HepG2 (cell line): ENCODE measurements around the gene EIF4E. TPM values are rescaled to one million over a fixed set of nuclear protein-coding genes. Genes with fewer than 3 reads are reported as not detected.
A peak's percentile ranks its signal among the peaks of the same experiment; 100 is the strongest.

Experiments
- GATAD2A ChIP-seq: IDR thresholded peaks from 2 replicates; pipeline ENCODE4 v1.6.1; 2016
- HCFC1 ChIP-seq: fragments of 150-350 bp; IDR thresholded peaks from 2 replicates; pipeline ENCODE4 v1.6.1; 2014; ENCODE audit warnings: low read depth, low read length
- HMGA1 ChIP-seq: sonication (generic); formaldehyde crosslinking; conservative IDR thresholded peaks from 2 replicates; pipeline ENCODE4 v1.4.0; 2020; ENCODE audit warnings: missing genetic modification reagents
- KDM2A ChIP-seq: sonication (generic); formaldehyde crosslinking; IDR thresholded peaks from 2 replicates; pipeline ENCODE4 v1.4.0; 2020; ENCODE audit warnings: low read depth, missing genetic modification reagents, borderline replicate concordance
- KDM3A ChIP-seq: IDR thresholded peaks from 2 replicates; pipeline ENCODE4 v1.6.1; 2018; ENCODE audit warnings: low read depth, missing compliant biosample characterization
- KDM4B ChIP-seq: sonication (generic); formaldehyde crosslinking; IDR thresholded peaks from 2 replicates; pipeline ENCODE4 v1.4.0; 2020; ENCODE audit warnings: missing genetic modification reagents
- MAX ChIP-seq: IDR thresholded peaks from 2 replicates; pipeline ENCODE4 v1.6.1; 2012; ENCODE audit warnings: inconsistent platforms
- NR2F2 ChIP-seq: IDR thresholded peaks from 2 replicates; pipeline ENCODE4 v1.6.1; 2012; ENCODE audit warnings: low read depth, inconsistent platforms, borderline replicate concordance
- PCBP2 ChIP-seq: fragments of 200-400 bp; formaldehyde crosslinking; optimal IDR thresholded peaks from 2 replicates; pipeline ENCODE3; 2018; ENCODE audit warnings: low read length, low read depth; ENCODE audit not compliant: poor library complexity, severe bottlenecking
- SIX4 ChIP-seq: sonication (generic); formaldehyde crosslinking; IDR thresholded peaks from 2 replicates; pipeline ENCODE4 v1.4.0; 2020; ENCODE audit warnings: missing genetic modification reagents
- SRSF1 ChIP-seq: fragments of 200-400 bp; formaldehyde crosslinking; optimal IDR thresholded peaks from 2 replicates; pipeline ENCODE3; 2017; ENCODE audit warnings: mild to moderate bottlenecking, low read depth, low read length, moderate library complexity
- SRY ChIP-seq: sonication (generic); formaldehyde crosslinking; IDR thresholded peaks from 2 replicates; pipeline ENCODE4 v1.8.0; 2022; ENCODE audit warnings: mild to moderate bottlenecking, missing genetic modification reagents
- ZC3H13 ChIP-seq: sonication (generic); formaldehyde crosslinking; IDR thresholded peaks from 2 replicates; pipeline ENCODE4 v1.8.1; 2023; ENCODE audit warnings: mild to moderate bottlenecking, missing genetic modification reagents, moderate library complexity
- ZNF431 ChIP-seq: sonication (generic); formaldehyde crosslinking; IDR thresholded peaks from 2 replicates; pipeline ENCODE4 v1.9.0; 2022; ENCODE audit warnings: missing genetic modification reagents, low read depth, mild to moderate bottlenecking, borderline replicate concordance
- ZXDC ChIP-seq: sonication (generic); formaldehyde crosslinking; IDR thresholded peaks from 2 replicates; pipeline ENCODE4 v1.5.0; 2020; ENCODE audit warnings: mild to moderate bottlenecking, missing genetic modification reagents
- polyA plus RNA-seq, 8 experiments: library from polyadenylated mRNA; depleted of rRNA in 3 of 8; stranded (reverse) in 7 of 8; unstranded in 1 of 8; fragments of >200 nt; fragmentation: Illumina TruSeq in 4 of 8; extraction: Trizol in 4 of 8; gene quantifications; 2 replicates each; pipeline versions ENCODE4 v1.2.1 to v1.2.3, GENCODE V29; 2011 to 2016; ENCODE audit warnings: low read depth in 4 of 8, missing spikeins in 1 of 8, mixed read lengths in 1 of 8; ENCODE audit not compliant: insufficient read depth in 1 of 8
- total RNA-seq, 5 experiments: library from RNA; depleted of rRNA; stranded (reverse); fragments of >200 nt; fragmentation: Illumina TruSeq; extraction: Trizol; gene quantifications; 2 replicates each; pipeline ENCODE4 v1.2.3, GENCODE V29; 2016; ENCODE audit warnings: low read depth in 1 of 5
- TF ChIP-seq, protein P1 (sequence below): sonication (generic); formaldehyde crosslinking; IDR thresholded peaks from 2 replicates; pipeline ENCODE4 v1.5.0; 2020; ENCODE audit warnings: mild to moderate bottlenecking, missing genetic modification reagents
- TF ChIP-seq, protein P2 (sequence below): sonication (generic); formaldehyde crosslinking; IDR thresholded peaks from one replicate; pipeline ENCODE4 v1.5.1; 2020; ENCODE audit warnings: mild to moderate bottlenecking, missing genetic modification reagents; ENCODE audit errors: not compliant biosample characterization

EIF4E gene
- total and polyA plus RNA-seq, 2 of the 13 experiments (the other 11 are each of a cell fraction or from before 2014, with no cell fraction given), result 50.8 to 194 TPM

GRCh38 chr4:98928131-98928504, 815 bp downstream of the EIF4E start (continued):
- TF ChIP-seq, protein P1, sequence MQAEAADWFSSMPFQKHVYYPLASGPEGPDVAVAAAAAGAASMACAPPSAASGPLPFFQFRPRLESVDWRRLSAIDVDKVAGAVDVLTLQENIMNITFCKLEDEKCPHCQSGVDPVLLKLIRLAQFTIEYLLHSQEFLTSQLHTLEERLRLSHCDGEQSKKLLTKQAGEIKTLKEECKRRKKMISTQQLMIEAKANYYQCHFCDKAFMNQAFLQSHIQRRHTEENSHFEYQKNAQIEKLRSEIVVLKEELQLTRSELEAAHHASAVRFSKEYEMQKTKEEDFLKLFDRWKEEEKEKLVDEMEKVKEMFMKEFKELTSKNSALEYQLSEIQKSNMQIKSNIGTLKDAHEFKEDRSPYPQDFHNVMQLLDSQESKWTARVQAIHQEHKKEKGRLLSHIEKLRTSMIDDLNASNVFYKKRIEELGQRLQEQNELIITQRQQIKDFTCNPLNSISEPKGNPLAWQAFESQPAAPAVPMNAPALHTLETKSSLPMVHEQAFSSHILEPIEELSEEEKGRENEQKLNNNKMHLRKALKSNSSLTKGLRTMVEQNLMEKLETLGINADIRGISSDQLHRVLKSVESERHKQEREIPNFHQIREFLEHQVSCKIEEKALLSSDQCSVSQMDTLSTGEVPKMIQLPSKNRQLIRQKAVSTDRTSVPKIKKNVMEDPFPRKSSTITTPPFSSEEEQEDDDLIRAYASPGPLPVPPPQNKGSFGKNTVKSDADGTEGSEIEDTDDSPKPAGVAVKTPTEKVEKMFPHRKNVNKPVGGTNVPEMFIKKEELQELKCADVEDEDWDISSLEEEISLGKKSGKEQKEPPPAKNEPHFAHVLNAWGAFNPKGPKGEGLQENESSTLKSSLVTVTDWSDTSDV (CRISPR knock-in tag), result no peak
- TF ChIP-seq KDM3A (CRISPR knock-in tag), result 0 out of 2 replicates have a peak, but pooled peaks have one; percentile 16
- no peak for TF ChIP-seq KDM4B (CRISPR knock-in tag)
- TF ChIP-seq HMGA1 (CRISPR knock-in tag), result no peak
- TF ChIP-seq SRY (CRISPR knock-in tag), result no peak
- TF ChIP-seq, protein P2, sequence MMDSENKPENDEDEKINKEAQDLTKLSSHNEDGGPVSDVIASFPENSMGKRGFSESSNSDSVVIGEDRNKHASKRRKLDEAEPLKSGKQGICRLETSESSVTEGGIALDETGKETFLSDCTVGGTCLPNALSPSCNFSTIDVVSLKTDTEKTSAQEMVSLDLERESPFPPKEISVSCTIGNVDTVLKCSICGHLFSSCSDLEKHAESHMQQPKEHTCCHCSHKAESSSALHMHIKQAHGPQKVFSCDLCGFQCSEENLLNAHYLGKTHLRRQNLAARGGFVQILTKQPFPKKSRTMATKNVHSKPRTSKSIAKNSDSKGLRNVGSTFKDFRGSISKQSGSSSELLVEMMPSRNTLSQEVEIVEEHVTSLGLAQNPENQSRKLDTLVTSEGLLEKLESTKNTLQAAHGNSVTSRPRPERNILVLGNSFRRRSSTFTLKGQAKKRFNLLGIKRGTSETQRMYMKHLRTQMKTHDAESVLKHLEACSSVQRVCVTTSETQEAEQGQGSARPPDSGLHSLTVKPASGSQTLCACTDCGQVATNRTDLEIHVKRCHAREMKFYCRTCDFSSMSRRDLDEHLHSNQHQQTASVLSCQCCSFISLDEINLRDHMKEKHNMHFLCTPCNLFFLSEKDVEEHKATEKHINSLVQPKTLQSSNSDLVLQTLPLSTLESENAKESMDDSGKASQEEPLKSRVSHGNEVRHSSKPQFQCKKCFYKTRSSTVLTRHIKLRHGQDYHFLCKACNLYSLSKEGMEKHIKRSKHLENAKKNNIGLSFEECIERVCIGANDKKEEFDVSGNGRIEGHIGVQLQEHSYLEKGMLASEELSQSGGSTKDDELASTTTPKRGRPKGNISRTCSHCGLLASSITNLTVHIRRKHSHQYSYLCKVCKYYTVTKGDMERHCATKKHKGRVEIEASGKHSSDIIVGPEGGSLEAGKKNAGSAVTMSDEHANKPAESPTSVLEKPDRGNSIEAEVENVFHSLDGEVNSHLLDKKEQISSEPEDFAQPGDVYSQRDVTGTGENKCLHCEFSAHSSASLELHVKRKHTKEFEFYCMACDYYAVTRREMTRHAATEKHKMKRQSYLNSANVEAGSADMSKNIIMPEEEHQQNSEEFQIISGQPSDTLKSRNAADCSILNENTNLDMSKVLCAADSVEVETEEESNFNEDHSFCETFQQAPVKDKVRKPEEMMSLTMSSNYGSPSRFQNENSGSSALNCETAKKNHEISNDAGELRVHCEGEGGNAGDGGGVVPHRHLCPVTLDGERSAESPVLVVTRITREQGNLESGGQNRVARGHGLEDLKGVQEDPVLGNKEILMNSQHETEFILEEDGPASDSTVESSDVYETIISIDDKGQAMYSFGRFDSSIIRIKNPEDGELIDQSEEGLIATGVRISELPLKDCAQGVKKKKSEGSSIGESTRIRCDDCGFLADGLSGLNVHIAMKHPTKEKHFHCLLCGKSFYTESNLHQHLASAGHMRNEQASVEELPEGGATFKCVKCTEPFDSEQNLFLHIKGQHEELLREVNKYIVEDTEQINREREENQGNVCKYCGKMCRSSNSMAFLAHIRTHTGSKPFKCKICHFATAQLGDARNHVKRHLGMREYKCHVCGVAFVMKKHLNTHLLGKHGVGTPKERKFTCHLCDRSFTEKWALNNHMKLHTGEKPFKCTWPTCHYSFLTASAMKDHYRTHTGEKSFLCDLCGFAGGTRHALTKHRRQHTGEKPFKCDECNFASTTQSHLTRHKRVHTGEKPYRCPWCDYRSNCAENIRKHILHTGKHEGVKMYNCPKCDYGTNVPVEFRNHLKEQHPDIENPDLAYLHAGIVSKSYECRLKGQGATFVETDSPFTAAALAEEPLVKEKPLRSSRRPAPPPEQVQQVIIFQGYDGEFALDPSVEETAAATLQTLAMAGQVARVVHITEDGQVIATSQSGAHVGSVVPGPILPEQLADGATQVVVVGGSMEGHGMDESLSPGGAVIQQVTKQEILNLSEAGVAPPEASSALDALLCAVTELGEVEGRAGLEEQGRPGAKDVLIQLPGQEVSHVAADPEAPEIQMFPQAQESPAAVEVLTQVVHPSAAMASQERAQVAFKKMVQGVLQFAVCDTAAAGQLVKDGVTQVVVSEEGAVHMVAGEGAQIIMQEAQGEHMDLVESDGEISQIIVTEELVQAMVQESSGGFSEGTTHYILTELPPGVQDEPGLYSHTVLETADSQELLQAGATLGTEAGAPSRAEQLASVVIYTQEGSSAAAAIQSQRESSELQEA (CRISPR knock-in tag), result no peak
- TF ChIP-seq SIX4, result no peak
- TF ChIP-seq KDM2A, result 0 out of 2 replicates have a peak, but pooled peaks have one; percentile 43
- no peak for TF ChIP-seq NR2F2
- no peak for TF ChIP-seq ZC3H13 (CRISPR knock-in tag)
- no peak for TF ChIP-seq PCBP2
- 0 out of 2 replicates have a peak, but pooled peaks have one; percentile 15 for TF ChIP-seq GATAD2A (CRISPR knock-in tag)
- peak; percentile 81 for TF ChIP-seq MAX
- TF ChIP-seq ZNF431 (CRISPR knock-in tag), result 0 out of 2 replicates have a peak, but pooled peaks have one; percentile 14
- no peak for TF ChIP-seq SRSF1
- TF ChIP-seq HCFC1, result no peak
- 0 out of 2 replicates have a peak, but pooled peaks have one; percentile 25 for TF ChIP-seq ZXDC
